OCI-LY1 (cell line): ENCODE data around the gene THTPA.

Experiments
- H2AFZ ChIP-seq: fragments of 200-600 bp; sonication (generic), shearing (Covaris generic); 2 replicates; pipeline ENCODE4 v1.6.0; 2014; ENCODE audit warnings: antibody characterized with exemption, mild to moderate bottlenecking, low read length
- H3F3A ChIP-seq: fragments of 200-600 bp; sonication (generic), shearing (Covaris generic); 2 replicates; pipeline ENCODE4 v1.6.0; 2014; ENCODE audit warnings: mild to moderate bottlenecking, antibody characterized with exemption, low read length, moderate library complexity; ENCODE audit not compliant: insufficient read depth
- H3K27ac ChIP-seq: fragments of 200-600 bp; sonication (generic); 2 replicates; pipeline ENCODE4 v1.5.1; 2014; ENCODE audit warnings: low read length, mixed run types, mild to moderate bottlenecking, low read depth; ENCODE audit not compliant: poor library complexity, severe bottlenecking
- H3K27me3 ChIP-seq: fragments of 200-600 bp; sonication (generic); 2 replicates; pipeline ENCODE4 v1.6.0; 2014; ENCODE audit warnings: antibody characterized with exemption, mild to moderate bottlenecking, low read length, moderate library complexity; ENCODE audit not compliant: insufficient read depth
- H3K36me3 ChIP-seq: fragments of 200-600 bp; sonication (generic); 2 replicates; pipeline ENCODE4 v1.6.1; 2014; ENCODE audit warnings: mild to moderate bottlenecking, antibody characterized with exemption, low read length, moderate library complexity, mixed read lengths; ENCODE audit not compliant: insufficient read depth
- H3K4me1 ChIP-seq: fragments of 200-600 bp; sonication (generic); 2 replicates; pipeline ENCODE4 v1.5.1; 2014; ENCODE audit warnings: mild to moderate bottlenecking, low read length, moderate library complexity; ENCODE audit not compliant: insufficient read depth, severe bottlenecking
- H3K4me2 ChIP-seq: fragments of 200-600 bp; sonication (generic), shearing (Covaris generic); 2 replicates; pipeline ENCODE4 v1.6.1; 2014; ENCODE audit warnings: low read length
- H3K4me3 ChIP-seq: fragments of 200-600 bp; sonication (generic); 2 replicates; pipeline ENCODE4 v1.5.1; 2014; ENCODE audit warnings: low read length, low read depth, mild to moderate bottlenecking, mixed read lengths; ENCODE audit not compliant: poor library complexity, severe bottlenecking
- H3K79me2 ChIP-seq: fragments of 200-600 bp; shearing (Covaris generic); 2 replicates; pipeline ENCODE4 v1.6.1; 2016; ENCODE audit warnings: mixed run types, low read length, mixed read lengths; ENCODE audit not compliant: insufficient read depth
- H3K9ac ChIP-seq: fragments of 200-600 bp; sonication (generic), shearing (Covaris generic); 2 replicates; pipeline ENCODE4 v1.6.1; 2014; ENCODE audit warnings: mild to moderate bottlenecking, low read length, mixed read lengths
- H3K9me2 ChIP-seq: fragments of 200-600 bp; sonication (generic), shearing (Covaris generic); 2 replicates; pipeline ENCODE4 v1.6.1; 2014; ENCODE audit warnings: low read depth, mild to moderate bottlenecking, low read length, mixed read lengths
- H3K9me3 ChIP-seq: fragments of 200-600 bp; shearing (Covaris generic); 2 replicates; pipeline ENCODE4 v1.6.1; 2014; ENCODE audit warnings: low read length, mixed read lengths
- H4K20me1 ChIP-seq: fragments of 200-600 bp; sonication (generic), shearing (Covaris generic); 2 replicates; pipeline ENCODE4 v1.6.0; 2016; ENCODE audit warnings: mild to moderate bottlenecking, low read length; ENCODE audit not compliant: insufficient read depth
- EZH2 ChIP-seq: fragments of 200-600 bp; sonication (generic), shearing (Covaris generic); IDR thresholded peaks from 2 replicates; pipeline ENCODE4 v1.8.0; 2017; ENCODE audit warnings: borderline replicate concordance, mixed run types, mild to moderate bottlenecking, antibody characterized with exemption, low read length, moderate library complexity, mixed read lengths
- TF ChIP-seq, protein P1 (sequence below): fragments of 200-600 bp; sonication (generic), shearing (Covaris generic); IDR thresholded peaks from 2 replicates; pipeline ENCODE4 v1.5.1; 2017; ENCODE audit warnings: mild to moderate bottlenecking, antibody characterized with exemption, low read length, moderate library complexity, mixed read lengths

THTPA gene

DNA sequence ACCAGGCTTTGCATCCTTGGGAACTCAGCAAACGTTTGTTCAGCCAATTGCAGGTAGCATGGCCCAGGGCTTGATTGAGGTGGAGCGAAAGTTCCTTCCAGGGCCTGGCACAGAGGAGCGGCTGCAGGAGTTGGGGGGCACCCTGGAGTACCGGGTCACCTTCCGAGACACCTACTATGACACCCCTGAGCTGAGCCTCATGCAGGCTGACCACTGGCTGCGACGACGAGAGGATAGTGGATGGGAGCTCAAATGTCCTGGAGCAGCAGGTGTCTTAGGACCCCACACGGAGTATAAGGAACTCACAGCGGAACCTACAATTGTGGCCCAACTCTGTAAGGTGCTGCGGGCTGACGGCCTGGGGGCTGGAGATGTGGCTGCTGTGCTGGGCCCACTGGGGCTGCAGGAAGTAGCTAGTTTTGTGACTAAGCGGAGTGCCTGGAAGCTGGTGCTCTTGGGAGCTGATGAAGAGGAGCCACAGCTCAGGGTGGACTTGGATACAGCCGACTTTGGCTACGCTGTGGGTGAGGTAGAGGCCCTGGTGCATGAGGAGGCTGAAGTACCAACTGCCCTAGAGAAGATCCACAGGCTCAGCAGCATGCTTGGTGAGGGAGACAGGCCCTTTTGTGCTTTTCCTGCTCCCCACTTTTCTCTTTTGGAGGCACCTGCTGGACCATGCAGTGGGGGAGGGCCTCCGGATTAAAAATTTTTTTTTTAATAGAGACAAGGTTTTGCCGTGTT is 799 bp downstream of the THTPA start:
- H3K9me2 ChIP-seq, result no peaks in the 10 kb centered on the region
- H3F3A ChIP-seq, result no peaks in the 10 kb centered on the region
- peaks cover 29% of the 10 kb centered on the region; the same call in 1 of the 2 replicates for H3K36me3 ChIP-seq
- H2AFZ ChIP-seq, result no peak overlapping the region
- peaks cover 38% of the 10 kb centered on the region for H3K4me1 ChIP-seq
- peak overlapping the region; percentile 97 for H3K9ac ChIP-seq
- TF ChIP-seq, protein P1, sequence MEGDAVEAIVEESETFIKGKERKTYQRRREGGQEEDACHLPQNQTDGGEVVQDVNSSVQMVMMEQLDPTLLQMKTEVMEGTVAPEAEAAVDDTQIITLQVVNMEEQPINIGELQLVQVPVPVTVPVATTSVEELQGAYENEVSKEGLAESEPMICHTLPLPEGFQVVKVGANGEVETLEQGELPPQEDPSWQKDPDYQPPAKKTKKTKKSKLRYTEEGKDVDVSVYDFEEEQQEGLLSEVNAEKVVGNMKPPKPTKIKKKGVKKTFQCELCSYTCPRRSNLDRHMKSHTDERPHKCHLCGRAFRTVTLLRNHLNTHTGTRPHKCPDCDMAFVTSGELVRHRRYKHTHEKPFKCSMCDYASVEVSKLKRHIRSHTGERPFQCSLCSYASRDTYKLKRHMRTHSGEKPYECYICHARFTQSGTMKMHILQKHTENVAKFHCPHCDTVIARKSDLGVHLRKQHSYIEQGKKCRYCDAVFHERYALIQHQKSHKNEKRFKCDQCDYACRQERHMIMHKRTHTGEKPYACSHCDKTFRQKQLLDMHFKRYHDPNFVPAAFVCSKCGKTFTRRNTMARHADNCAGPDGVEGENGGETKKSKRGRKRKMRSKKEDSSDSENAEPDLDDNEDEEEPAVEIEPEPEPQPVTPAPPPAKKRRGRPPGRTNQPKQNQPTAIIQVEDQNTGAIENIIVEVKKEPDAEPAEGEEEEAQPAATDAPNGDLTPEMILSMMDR, result no peak
- TF ChIP-seq EZH2, result no peak
- no peaks in the 10 kb centered on the region for H3K27me3 ChIP-seq
- peak overlapping the region; percentile 90 for H3K4me2 ChIP-seq
- no peaks in the 10 kb centered on the region for H4K20me1 ChIP-seq
- peak overlapping the region; percentile 82 for H3K4me3 ChIP-seq
- H3K27ac ChIP-seq, result peak overlapping the region; percentile 68
- no peaks in the 10 kb centered on the region for H3K79me2 ChIP-seq
- no peaks in the 10 kb centered on the region for H3K9me3 ChIP-seq

GRCh38 chr14:23557521-23557920 is 1.4 kb downstream of the THTPA start:
- Histone ChIP-seq H3K79me2 (no peaks in the 10 kb centered on the region), H3K27ac (peak overlapping the region; percentile 68), H3K9me3 (no peaks in the 10 kb centered on the region), H3K4me3 (peak overlapping the region; percentile 82), H3K27me3 (no peaks in the 10 kb centered on the region), H3K4me2 (peak overlapping the region; percentile 90), H2AFZ (no peak overlapping the region), H3K9me2 (no peaks in the 10 kb centered on the region), H3K4me1 (peaks cover 35% of the 10 kb centered on the region), H3K9ac (peak overlapping the region; percentile 97), H4K20me1 (no peaks in the 10 kb centered on the region), H3F3A (no peaks in the 10 kb centered on the region), H3K36me3 (peaks cover 35% of the 10 kb centered on the region; the same call in 1 of the 2 replicates)
- TF ChIP-seq, protein P1, result no peak
- TF ChIP-seq EZH2, result no peak

DNA sequence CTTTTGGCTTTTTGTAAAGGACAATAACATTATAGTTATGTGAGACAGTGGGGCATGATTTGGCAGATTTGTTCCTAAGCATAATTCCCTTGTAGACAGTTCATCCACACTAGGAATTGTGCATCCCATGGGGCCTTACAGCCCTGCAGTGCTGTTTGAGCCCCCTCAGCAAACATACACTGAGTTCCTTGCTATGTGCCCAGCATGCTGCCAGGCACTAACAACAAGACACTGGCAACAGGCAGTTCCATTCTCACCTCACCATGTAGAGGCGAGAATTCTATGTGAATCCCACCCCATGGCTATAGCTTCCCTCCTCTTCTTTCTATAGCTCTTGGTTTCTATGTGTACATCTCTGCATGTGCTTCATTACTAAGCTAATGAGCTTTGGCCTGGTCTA is 1.9 kb downstream of the THTPA start:
- TF ChIP-seq, protein P1, result no peak
- TF ChIP-seq EZH2, result no peak
- no peaks in the 10 kb centered on the region for H3F3A ChIP-seq
- H3K36me3 ChIP-seq, result peaks cover 35% of the 10 kb centered on the region; the same call in 1 of the 2 replicates
- H2AFZ ChIP-seq, result no peak overlapping the region
- no peaks in the 10 kb centered on the region for H3K27me3 ChIP-seq
- peaks cover 35% of the 10 kb centered on the region for H3K4me1 ChIP-seq
- no peaks in the 10 kb centered on the region for H3K9me2 ChIP-seq
- peak overlapping the region; percentile 68 for H3K27ac ChIP-seq
- no peaks in the 10 kb centered on the region for H4K20me1 ChIP-seq
- H3K9ac ChIP-seq, result peak overlapping the region; percentile 97; the same call in 1 of the 2 replicates
- H3K4me3 ChIP-seq, result peak overlapping the region; percentile 82
- no peaks in the 10 kb centered on the region for H3K9me3 ChIP-seq
- H3K4me2 ChIP-seq, result peak overlapping the region; percentile 90
- no peaks in the 10 kb centered on the region for H3K79me2 ChIP-seq
